Stimulated activated naive CD8-positive, alpha-beta T cell treated with anti-CD3 and anti-CD28 coated beads, Interleukin-15, amount 100 ng/mL, for 72 hours (primary cell): Measurements from ENCODE around the gene DDIT3.

Experiments
- ATAC-seq: fragments of 150-1000 bp; cut with Tn5 transposase; 2 replicates; pipeline ENCODE4 v1.10.0; 2021; ENCODE audit warnings: mild to moderate bottlenecking, moderate library complexity
- DNase-seq, 2 donors: peaks; one replicate each; pipeline ENCODE4 v3.0.0; 2021 to 2022
- H3K27ac Mint-ChIP-seq, 2 donors: one replicate each; pipeline ENCODE4 v1.8.0; 2022; ENCODE audit warnings: mild to moderate bottlenecking in 2 of 2, mixed read lengths in 2 of 2, moderate library complexity in 2 of 2
- H3K27me3 Mint-ChIP-seq: one replicate; pipeline ENCODE4 v1.8.0; 2022; ENCODE audit warnings: mixed read lengths
- H3K4me1 Mint-ChIP-seq: one replicate; pipeline ENCODE4 v1.8.0; 2022; ENCODE audit warnings: mild to moderate bottlenecking, mixed read lengths
- H3K4me3 Mint-ChIP-seq, 2 donors: one replicate each; pipeline ENCODE4 v1.8.0; 2022; ENCODE audit warnings: mild to moderate bottlenecking in 2 of 2, mixed read lengths in 2 of 2, moderate library complexity in 1 of 2
- H3K9me3 Mint-ChIP-seq, 2 donors: one replicate each; pipeline ENCODE4 v1.8.0; 2022; ENCODE audit warnings: mixed read lengths in 2 of 2

Gene DDIT3

DNA sequence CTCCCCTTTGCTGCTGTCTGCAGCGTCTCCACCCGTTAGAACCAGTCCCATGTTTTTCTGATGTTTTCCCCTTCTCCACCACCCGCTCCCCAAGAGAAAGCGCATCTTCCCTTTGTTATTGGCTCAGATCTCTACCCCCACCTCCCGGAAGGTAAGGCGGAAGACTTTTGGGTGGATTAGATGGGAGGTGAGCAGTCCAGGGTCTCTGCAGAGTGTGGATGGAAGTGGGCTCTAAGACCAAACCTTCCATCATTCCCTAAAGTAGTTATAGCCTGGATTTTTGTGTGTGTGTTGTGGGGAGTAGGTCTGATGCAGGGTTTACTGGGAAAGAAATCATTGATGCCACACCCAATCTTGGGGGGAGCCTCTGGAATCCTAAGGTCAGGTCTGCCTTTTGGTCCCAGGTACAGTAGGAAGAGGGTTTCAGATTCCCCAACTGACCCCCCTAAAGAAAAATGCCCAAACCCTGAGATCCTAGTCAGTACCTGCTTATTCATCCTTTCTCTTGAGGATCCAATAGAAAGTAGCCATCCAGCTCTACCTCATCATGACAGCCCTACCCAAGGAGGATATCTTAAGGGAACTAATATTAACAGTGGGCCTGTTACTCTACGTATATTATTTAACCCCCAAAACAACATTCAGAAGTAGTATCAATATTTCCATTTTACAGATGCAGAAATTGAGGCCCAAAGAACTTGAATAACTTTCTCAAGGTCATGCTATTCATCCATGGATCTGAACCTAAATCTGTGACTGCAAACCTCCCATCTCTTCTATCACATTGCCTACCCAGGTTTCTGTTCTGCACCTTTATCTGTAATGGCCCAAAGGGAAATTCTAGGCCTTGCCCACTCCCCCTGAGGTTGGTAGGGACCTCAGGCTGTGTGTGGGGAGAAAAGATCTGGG is 30.6 kb upstream of the DDIT3 start:
- ATAC-seq, result no peak
- Mint-ChIP-seq H3K9me3 (no peaks in the 10 kb centered on the region), H3K27ac (peak overlapping the region in 1 of 2 donors; percentile 23), H3K27me3 (peaks cover 24% of the 10 kb centered on the region), H3K4me3 (peak overlapping the region; percentile 78 to 94), H3K4me1 (peaks cover 49% of the 10 kb centered on the region)
- DNase-seq, result no peak

DNA sequence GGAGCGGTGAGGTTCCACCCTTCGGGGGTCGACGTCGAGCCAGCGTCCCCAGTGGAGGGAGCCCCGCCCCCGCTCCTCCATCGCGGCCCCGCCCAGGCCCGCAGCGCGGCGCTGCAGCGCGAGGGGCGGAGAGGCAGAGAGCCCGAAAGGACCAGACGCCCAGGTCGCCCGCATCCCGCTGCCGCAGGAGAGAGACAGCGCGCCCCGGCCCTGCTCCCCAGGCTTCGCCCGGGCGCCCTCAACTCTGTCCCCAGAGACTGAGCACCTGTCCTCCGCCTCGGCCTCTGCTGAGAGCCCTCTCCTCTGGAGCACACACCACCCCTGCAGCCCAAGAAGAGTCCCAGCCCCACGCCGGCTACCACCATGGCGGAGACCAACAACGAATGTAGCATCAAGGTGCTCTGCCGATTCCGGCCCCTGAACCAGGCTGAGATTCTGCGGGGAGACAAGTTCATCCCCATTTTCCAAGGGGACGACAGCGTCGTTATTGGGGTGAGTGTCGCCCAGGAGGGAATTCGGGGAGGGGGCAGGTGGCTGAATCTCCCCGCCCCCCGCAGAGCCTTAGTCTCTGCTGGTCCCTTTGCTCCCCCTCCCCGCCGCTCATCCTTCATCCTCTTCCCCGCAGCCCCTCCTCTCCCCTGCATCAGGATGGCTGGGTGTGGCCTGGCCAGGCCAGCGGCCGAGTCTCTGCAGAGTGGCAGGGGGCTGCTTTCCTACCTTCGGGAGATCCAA is 29.8 kb upstream of the DDIT3 start, which contains the start of gene KIF5A:
Gene KIF5A, plus strand, starts transcription at position 136 of the 732 bp plus-strand sequence. Its CDS starts 228 bp downstream, at position 364.
- ATAC-seq, result peak; percentile 65
- peak within 1 kb of the TSS; percentile 55 to 68 for H3K27ac Mint-ChIP-seq

DNA sequence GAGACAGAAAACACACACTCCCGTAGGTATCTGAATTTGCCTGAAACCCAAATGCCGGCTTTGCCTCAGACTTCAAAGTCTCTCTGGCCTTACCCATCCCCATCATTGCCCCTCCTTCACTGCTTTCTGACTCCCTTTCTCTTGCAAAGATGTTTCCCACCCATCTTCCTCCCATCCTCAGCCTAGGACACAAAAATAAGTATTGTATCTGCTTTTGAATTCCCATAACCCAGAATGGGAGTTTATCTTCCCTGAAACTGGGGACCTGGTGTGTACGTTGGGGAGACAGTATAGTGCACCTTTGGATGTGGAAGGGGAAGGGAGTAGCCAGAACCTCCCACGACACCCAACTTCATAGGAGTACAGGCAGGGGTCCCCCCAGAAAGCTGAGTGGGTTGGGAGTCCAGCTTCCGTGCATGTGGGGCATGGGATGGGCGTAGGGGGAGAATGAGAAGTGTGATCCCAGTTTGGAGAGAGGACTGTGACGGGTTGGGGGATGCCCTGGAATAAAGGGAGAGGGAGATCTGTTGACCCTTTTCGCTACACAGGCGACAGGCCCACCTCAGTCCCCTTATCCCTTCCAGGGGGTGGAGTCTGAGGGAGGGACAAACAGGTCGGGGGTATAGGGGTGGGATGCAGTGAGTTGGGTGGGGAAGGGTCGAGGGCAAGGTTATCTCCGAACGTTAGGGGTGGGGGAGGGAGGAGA is 29.0 kb upstream of the DDIT3 start:
- H3K4me3 Mint-ChIP-seq, result peak overlapping the region; percentile 88 to 94
- peak overlapping the region; percentile 34 to 68 for H3K27ac Mint-ChIP-seq
- ATAC-seq, result peak; percentile 16
- no peaks in the 10 kb centered on the region for H3K9me3 Mint-ChIP-seq
- peaks cover 63% of the 10 kb centered on the region for H3K4me1 Mint-ChIP-seq
- peaks cover 24% of the 10 kb centered on the region for H3K27me3 Mint-ChIP-seq
- DNase-seq, result no peak

More for the DNA sequence above, 29.8 kb upstream of the DDIT3 start, which contains the start of gene KIF5A:
- H3K4me1 Mint-ChIP-seq, result peaks cover 57% of the 10 kb centered on the region
- peak within 1 kb of the TSS; percentile 88 to 94 for H3K4me3 Mint-ChIP-seq
- H3K27me3 Mint-ChIP-seq, result peaks cover 24% of the 10 kb centered on the region
- no peaks in the 10 kb centered on the region for H3K9me3 Mint-ChIP-seq
- peak; percentile 61 to 75 for DNase-seq

DNA sequence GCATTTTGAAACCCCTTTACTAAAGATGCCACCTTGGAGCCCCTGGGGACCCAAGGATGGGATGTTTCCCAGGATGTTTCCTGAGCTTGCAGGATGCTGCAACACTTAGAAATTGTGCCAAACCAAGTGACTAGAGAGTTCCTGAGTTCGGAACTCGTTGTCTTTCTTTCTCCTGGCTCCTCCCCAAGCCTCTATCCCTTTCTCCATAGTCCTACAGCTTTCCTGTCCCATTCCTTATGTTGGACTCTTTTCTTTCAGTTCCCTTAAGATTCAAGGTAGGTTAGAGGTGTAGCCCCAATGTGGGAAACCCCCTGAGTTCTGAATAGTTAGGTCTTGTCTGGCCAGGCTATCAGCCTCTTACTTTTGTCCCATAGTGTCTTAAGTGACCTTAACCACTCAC is 28.2 kb upstream of the DDIT3 start:
- H3K4me1 Mint-ChIP-seq, result peaks cover 68% of the 10 kb centered on the region
- peak overlapping the region in 1 of 2 donors; percentile 55 for H3K27ac Mint-ChIP-seq
- H3K4me3 Mint-ChIP-seq, result peak overlapping the region in 1 of 2 donors; percentile 25
- H3K27me3 Mint-ChIP-seq, result peaks cover 24% of the 10 kb centered on the region
- no peaks in the 10 kb centered on the region for H3K9me3 Mint-ChIP-seq
- DNase-seq (no peak), ATAC-seq (no peak)

DNA sequence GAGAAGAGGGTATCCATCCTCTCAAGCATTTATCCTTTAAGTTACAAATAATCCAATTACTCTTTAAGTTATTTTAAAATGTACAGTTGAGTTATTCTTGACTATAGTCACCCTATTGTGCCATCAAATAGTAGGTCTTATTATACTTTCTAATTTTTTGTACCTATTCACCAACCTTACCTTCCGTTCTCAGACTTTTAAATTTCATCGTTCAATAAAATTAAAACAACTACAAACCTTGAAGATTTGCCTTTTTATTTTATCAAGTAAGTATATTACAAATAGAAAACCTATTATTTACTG is 27.6 kb upstream of the DDIT3 start:
- ATAC-seq (no peak), DNase-seq (no peak)
- H3K4me3 Mint-ChIP-seq, result no peak overlapping the region
- no peaks in the 10 kb centered on the region for H3K9me3 Mint-ChIP-seq
- peaks cover 70% of the 10 kb centered on the region for H3K4me1 Mint-ChIP-seq
- H3K27ac Mint-ChIP-seq, result no peak overlapping the region
- peaks cover 24% of the 10 kb centered on the region for H3K27me3 Mint-ChIP-seq

DNA sequence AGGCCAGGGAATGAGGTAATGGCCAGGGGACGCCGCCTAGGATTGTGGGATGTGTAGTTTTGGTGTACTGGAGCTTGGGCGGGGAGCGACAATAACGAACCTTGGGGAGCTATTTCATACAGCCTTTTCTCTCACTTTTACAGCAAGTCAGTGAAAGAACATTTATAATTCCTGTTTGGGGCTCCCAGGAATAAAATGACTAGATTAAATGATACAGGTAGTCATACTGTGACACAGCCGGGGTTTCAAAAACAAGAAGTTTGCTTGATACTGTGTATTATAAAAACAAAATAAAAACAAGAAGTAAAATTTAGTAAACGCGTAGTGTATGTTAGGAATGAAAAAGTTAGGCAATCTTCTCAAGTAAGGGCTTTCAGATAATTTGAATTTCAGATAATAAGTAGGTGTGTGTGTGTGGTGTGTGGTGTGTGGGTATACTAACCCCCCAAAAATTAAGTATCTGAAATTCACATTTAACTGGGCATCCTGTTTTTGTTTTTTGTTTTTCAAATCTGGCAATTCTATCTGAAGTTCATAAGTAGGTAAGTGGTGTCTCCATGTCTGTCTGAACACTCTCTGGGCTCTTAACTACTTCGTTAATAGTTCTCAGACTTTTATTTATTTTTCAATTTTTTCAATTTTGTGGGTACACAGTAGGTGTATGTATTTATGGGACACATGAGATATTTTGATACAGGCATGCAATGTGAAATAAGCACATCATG is 27.1 kb upstream of the DDIT3 start:
- Mint-ChIP-seq H3K9me3 (no peaks in the 10 kb centered on the region), H3K4me3 (peak overlapping the region; percentile 92 to 96)
- no peak for DNase-seq

DNA sequence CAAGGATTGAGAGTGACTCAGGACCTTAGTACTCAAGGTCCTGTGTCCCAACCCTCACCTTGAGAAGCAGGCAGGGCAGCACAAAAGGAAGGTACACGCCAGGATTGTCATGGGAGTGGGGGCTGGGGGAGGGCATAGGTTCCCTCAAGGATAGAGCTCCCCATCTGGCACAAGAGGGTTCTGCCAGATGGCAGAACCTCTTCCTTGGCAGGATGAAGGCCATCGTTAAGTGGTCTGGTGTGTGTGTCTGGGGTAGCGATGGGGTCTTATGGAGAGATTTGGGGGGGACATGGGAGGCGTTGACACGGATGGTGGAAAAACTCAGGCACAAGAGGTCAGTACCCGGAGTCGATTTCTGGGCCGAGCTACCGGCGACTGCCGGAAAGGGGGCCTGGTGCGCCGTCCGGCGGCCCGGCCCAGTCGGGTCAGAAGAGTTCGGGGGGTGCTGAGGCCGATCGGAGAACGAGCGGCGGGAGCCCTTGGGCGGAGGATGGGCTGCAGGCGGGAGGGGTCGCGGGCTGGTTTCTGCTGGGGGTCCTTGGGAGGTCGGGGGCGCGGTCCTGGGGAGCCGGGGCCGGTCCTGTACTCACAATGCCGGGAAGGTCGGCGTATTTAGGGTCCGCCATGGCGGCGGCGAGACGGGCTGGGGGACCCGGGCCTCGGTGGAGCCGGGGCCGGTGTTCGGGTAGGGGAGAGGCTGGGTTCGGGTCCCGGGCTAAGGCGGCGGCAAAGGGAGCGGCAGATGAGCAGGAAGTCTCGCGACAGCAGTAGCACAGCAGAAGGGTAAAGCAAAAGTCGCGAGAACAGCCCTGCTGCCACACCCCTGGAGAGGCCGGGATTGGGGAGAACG is 26.3 kb upstream of the DDIT3 start, which contains the start of gene DCTN2:
Gene DCTN2, minus strand, starts transcription at position 755 of the 850 bp plus-strand sequence. Its CDS starts 129 bp downstream, at position 626.
- Mint-ChIP-seq H3K4me1 (peaks cover 69% of the 10 kb centered on the region), H3K27me3 (peaks cover 24% of the 10 kb centered on the region), H3K27ac (peak within 1 kb of the TSS; percentile 98), H3K9me3 (no peaks in the 10 kb centered on the region), H3K4me3 (peak within 1 kb of the TSS; percentile 92 to 96)
- DNase-seq (peak; percentile 93 to 97), ATAC-seq (peak; percentile 97)

More for the DNA sequence above, 27.1 kb upstream of the DDIT3 start:
- ATAC-seq, result no peak
- peak overlapping the region; percentile 98 for H3K27ac Mint-ChIP-seq
- H3K27me3 Mint-ChIP-seq, result peaks cover 24% of the 10 kb centered on the region
- H3K4me1 Mint-ChIP-seq, result peaks cover 70% of the 10 kb centered on the region

DNA sequence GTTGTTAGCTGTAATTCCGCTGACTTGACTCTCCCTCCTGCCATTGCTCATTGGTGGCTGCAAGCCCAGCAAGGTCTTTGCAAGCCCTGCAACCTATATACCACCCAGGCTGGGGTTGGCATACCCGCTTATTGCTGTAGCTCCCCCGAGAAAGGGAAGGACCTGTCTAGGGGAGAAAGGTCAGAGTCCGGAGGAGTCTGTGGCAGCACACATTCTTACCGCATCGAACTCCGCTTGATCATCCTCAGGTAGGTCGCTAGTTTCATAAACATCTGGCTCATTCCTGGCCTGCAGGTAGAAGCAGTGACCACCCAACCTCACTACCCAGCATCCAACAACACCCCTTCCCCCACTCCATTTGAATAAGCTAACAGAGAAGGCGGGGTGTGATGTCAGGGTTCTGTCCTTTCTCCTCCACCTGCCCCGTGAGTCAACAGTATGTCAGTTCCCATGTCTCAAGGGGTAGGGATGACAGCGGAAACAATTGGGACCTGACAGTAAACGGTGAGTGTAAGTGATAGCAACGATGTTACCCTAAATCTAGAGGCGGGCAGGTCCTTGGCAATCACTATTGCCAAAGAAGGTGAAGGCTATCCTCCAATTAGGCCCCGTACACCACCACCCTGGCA is 25.6 kb upstream of the DDIT3 start:
- Mint-ChIP-seq H3K9me3 (no peaks in the 10 kb centered on the region), H3K27ac (peak overlapping the region; percentile 98), H3K27me3 (peaks cover 24% of the 10 kb centered on the region), H3K4me3 (peak overlapping the region; percentile 92 to 96), H3K4me1 (peaks cover 62% of the 10 kb centered on the region)
- no peak for ATAC-seq
- no peak for DNase-seq

DNA sequence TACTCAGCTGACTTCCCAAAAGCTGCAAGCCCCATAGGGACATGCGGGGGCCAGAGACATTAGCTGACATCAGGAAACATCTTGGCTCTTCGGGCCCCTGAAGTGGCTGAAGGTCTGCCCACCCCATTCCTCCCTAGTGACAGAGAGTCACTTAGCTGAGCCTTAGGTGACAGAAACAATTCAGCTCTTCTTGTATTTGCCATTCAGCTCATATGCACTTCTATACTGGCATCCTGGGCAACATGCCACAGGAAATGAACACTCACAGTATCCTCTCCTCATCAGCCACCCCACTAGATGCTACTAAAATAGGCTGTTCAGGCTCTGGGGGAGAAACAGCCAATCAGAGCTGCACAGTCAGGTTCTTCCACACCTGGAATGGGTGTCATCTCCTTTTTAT is 23.3 kb upstream of the DDIT3 start:
- ATAC-seq (no peak), DNase-seq (no peak)
- H3K27ac Mint-ChIP-seq, result no peak overlapping the region
- peaks cover 4% of the 10 kb centered on the region for H3K27me3 Mint-ChIP-seq
- peaks cover 46% of the 10 kb centered on the region for H3K4me1 Mint-ChIP-seq
- H3K4me3 Mint-ChIP-seq, result no peak overlapping the region
- H3K9me3 Mint-ChIP-seq, result no peaks in the 10 kb centered on the region

DNA sequence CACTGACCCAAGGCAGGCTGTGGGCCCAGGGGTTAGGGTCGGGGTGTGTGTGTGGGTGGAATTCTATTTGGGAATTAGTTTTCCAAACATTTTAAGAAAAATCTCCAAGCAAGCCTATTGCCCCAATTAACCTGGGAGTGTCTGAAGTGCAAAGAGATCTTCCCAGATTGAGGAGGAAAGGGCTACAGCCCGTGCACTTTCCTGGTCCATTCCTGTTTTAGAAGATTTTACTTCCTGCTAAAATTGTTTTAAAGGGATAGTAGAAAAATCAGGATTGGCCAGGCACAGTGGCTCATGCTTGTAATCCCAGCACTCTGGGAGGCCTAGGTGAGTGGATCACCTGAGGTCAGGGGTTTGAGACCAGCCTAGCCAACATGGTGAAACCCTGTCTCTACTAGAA is 21.4 kb upstream of the DDIT3 start:
- H3K27me3 Mint-ChIP-seq, result no peaks in the 10 kb centered on the region

DNA sequence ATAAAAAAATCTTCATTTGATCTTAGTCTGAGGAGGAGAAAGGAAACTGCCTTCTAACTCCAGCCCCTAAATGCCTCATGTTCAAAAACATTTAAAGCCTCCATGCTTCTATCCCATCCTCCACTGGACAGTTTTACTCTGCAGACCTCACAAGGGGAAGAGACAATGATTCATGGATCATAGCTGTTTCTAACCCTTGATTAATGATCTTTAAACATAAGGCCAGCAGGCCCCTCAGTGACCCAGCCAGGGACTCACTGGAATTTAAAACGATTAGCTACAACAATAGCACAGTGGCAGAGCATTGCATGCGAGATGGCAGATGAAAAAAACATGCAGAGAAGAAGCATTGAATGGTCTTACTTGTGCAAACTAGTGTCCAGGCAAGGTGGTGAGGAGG is 20.7 kb upstream of the DDIT3 start:
- Mint-ChIP-seq H3K27me3 (no peaks in the 10 kb centered on the region), H3K27ac (no peak overlapping the region), H3K4me3 (no peak overlapping the region), H3K9me3 (no peaks in the 10 kb centered on the region), H3K4me1 (peaks cover 44% of the 10 kb centered on the region)
- no peak for DNase-seq
- no peak for ATAC-seq

More for the DNA sequence above, 21.4 kb upstream of the DDIT3 start:
- no peak overlapping the region for H3K4me3 Mint-ChIP-seq
- H3K4me1 Mint-ChIP-seq, result peaks cover 48% of the 10 kb centered on the region
- no peak for DNase-seq
- ATAC-seq, result no peak
- H3K9me3 Mint-ChIP-seq, result no peaks in the 10 kb centered on the region
- H3K27ac Mint-ChIP-seq, result no peak overlapping the region

DNA sequence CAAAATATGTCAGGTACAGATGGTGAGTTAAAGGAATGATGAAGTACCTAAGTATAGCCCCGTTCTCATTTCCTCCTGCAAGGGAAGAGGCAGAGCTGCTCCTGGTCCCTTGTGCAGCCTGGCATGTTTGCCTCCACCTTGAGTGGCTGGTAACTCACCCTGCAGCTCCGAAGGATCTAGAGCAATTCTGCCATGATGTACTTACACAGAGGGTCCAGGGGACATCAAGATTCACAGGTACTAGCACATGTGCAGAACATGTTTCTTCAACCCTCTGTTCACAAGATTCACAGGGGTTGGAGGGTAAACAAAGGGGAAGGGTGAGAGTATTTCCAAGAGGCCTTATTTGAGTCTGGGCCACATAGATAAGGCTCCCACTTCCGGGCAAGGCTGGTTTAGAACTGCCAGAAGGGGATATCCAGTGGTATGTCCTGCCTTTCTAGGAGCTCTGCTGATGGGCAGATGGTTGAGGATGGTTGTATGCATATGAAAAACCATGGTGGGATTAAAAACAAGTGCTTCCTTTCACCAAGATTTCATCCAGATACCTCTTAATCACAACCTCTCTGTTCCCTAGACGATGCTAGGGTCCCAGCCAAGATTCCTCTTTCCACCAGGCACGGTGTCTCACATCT is 18.9 kb upstream of the DDIT3 start:
- Mint-ChIP-seq H3K4me3 (no peak overlapping the region), H3K27me3 (no peaks in the 10 kb centered on the region), H3K9me3 (no peaks in the 10 kb centered on the region), H3K4me1 (peaks cover 28% of the 10 kb centered on the region), H3K27ac (no peak overlapping the region)
- DNase-seq, result no peak
- no peak for ATAC-seq

DNA sequence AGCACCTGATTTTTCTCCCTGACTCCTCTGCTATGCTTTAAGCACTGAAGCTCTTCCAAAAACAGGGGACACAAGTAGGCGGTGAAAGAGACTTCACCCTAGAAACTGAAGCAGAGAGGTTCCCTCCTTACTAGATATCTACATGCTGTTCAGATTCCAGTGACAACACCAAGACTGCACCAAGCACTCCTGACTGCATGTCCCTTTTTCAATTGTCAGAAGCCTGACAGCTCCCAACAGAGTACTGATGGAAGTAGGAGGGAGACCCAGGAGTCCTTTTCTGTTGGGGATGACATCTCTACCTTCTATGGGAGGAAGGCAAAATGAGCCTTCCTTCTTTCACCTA is 16.3 kb upstream of the DDIT3 start:
- no peak for DNase-seq
- Mint-ChIP-seq H3K27ac (peak overlapping the region in 1 of 2 donors; percentile 15), H3K9me3 (no peaks in the 10 kb centered on the region), H3K27me3 (no peaks in the 10 kb centered on the region), H3K4me1 (peaks cover 21% of the 10 kb centered on the region), H3K4me3 (no peak overlapping the region)
- no peak for ATAC-seq
